Measurements from ENCODE around the gene MGST2.
"Not testable (repeated sequence)": the region's sequence is repeated elsewhere in the genome, so short reads cannot be mapped to it uniquely, and the experiment has no call there.

MGST2 gene

DNA sequence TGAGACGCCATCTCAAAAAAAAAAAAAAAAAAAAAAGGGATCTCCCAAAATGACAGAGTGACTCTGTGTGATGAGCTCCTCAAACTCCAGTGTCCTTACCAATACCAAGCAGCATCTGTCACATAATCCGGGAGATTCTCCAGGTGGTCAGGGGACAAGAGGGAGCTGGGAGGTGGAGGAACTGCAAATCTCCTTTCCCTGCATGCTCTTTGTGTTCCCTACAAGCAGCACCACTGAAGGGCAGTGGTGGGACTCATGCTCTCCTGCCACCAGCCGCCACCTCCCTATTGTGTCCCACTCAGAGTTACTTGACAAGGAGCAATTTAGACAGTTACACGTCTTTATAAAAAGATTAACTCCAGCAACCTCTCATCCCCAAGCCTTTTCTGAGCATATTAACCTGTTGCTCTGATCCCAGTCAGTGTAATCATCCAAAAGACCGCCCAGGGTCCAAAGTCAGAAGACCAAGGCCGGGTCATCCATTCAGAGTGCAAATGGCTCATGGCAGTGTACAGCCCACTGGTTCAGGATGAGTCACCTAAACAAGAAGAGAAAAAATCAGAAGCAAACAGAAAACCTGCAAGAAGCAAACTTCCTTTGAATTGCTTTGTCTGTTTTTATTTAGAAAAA, 23.6 kb downstream of the MGST2 start:
- TF ChIP-seq, protein P1, sequence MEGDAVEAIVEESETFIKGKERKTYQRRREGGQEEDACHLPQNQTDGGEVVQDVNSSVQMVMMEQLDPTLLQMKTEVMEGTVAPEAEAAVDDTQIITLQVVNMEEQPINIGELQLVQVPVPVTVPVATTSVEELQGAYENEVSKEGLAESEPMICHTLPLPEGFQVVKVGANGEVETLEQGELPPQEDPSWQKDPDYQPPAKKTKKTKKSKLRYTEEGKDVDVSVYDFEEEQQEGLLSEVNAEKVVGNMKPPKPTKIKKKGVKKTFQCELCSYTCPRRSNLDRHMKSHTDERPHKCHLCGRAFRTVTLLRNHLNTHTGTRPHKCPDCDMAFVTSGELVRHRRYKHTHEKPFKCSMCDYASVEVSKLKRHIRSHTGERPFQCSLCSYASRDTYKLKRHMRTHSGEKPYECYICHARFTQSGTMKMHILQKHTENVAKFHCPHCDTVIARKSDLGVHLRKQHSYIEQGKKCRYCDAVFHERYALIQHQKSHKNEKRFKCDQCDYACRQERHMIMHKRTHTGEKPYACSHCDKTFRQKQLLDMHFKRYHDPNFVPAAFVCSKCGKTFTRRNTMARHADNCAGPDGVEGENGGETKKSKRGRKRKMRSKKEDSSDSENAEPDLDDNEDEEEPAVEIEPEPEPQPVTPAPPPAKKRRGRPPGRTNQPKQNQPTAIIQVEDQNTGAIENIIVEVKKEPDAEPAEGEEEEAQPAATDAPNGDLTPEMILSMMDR (IDR thresholded peaks at IDR 0.05; ENCODE audit: borderline replicate concordance, insufficient read depth, low read depth, low read length) = no peak
- no peak overlapping the region for H3K4me3 ChIP-seq (ENCODE audit: low read depth, low read length)

DNA sequence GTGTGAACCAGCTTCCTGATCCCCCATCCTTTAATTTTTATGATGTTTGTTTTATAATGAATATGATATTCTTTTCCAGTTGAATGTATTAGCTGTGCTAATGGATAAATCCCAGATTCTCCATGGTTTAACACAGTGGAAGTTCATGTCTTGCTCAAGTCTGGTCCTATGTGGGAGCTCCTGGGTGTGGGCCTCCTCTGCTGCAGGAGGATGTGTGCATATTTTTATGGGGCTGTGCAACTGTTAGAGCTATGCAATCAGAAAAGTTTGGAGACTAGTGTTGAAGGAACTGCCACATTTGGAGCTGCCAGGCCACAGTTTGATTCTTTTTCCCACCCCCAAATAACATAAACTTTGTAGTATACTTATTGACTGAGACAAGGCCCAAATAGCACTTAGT, 24.8 kb downstream of the MGST2 start:
- TF ChIP-seq, protein P1 (IDR thresholded peaks at IDR 0.05; ENCODE audit: borderline replicate concordance, insufficient read depth, low read depth, low read length) = no peak
- H3K4me3 ChIP-seq (ENCODE audit: low read depth, low read length) = no peak overlapping the region

DNA sequence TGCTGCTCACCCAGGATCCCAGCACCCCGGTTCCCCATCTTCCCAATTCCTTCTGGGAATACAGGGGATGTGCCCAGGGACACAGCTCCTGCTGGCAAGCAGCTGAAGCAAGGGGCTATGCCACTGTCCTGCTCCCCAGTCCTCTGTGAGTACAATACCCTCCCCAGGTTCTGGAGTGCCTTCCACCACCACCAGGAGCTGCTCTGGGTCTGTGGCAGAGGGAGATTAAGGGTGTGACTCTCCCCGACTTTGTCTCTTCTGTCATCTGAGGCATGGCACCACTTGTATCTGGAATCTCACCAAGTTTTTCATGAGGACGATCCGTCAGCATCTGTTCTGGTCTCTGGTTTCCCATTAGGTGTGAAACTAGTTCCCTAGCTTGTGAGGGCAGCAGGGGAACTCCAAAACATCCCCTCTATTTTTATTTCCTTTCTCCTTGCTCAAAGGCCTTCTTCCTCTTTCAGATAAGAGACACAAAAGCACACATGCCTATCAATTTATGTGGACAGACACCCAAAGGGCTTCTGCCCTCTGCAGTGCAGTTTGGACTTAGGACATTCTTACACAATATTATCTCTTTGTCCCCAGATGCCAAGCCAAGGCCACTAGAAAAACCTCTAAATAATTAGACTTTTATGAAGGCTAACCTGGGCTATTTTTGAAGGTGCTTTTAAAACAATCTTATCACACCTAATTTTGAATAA, 26.8 kb downstream of the MGST2 start:
- no peak overlapping the region for H3K4me3 ChIP-seq (ENCODE audit: low read depth, low read length)
- TF ChIP-seq, protein P1 (IDR thresholded peaks at IDR 0.05; ENCODE audit: borderline replicate concordance, insufficient read depth, low read depth, low read length) = peak; percentile 38; the same call in 1 of the 2 replicates

DNA sequence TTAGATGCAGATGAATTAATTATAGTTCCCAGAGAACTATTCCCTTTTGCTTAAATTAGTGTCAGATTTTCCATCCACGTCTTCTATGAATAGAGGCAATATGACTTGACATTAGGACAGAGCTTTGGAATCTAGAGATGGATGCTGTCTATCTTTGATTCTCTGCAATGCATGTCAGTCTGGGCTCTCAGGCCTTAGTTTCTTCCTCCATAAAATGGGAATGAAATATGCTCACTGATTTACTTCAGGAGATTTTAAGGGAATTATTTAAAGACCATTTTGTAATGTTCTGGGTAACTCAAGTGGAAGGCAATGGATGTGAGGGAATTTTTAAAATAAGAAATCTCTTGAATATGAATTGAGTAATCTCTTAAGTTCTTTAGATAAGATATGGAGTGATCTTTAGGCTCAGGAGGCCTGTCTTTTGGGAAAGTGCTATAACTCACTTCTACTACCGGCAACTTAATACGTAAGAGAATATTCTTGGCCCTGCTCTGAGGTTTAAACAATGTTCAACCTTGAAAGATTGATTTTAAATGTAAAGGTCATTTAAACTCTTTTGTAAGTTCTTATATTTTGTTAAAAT, 29.0 kb downstream of the MGST2 start:
- H3K4me3 ChIP-seq (ENCODE audit: low read depth, low read length) = no peak overlapping the region
- TF ChIP-seq, protein P1 (IDR thresholded peaks at IDR 0.05; ENCODE audit: borderline replicate concordance, insufficient read depth, low read depth, low read length) = no peak

DNA sequence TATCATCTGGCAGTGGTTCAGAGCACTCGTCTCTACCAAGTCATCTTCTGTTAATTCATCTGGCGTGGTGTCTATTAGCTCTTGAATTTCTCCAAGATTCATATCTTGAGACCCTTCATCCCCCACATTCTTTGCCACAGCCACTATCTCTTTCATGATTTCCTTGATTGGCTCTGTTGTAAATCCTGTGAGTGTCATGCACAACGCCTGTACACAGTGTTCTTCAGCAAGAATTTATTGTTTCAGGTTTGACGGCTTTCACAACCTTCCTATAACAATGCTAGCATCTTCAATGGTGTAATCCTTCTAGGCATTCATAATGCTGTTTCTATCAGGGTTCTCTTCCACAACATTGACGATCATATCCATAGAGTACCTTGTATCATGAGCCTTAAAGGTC, 30.9 kb downstream of the MGST2 start:
- TF ChIP-seq, protein P1 (IDR thresholded peaks at IDR 0.05; ENCODE audit: borderline replicate concordance, insufficient read depth, low read depth, low read length) = no peak

DNA sequence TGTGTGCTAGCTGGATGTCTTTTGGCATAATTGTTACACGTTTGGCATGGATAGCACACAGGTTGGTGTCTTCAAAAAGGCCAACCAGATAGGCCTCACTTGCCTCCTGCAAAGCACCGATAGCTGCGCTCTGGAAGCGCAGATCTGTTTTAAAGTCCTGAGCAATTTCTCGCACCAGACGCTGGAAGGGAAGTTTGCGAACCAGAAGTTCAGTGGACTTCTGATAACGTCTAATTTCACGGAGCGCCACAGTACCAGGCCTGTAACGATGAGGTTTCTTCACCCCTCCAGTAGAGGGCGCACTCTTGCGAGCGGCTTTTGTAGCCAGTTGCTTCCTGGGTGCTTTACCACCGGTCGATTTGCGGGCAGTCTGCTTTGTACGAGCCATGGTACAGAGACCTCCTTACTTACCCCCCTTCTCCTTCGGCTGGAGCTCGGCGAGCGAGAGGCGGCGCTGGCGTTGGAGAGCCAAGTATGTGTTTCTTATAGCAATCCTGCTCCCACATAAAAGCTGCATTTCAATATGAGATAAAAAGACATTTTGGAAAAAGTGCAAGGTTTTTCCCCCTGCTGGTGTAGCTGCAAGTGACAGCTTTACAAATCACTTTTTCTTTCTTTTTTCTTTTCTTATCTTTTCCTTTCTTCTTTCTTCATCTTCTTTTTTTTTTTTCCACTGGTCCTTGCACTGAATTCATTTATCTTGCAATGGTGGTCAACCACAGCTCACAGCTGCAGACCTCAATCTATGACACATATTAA, 32.7 kb downstream of the MGST2 start:
- H3K4me3 ChIP-seq (ENCODE audit: low read depth, low read length) = not testable (repeated sequence)

More for the DNA sequence above, 30.9 kb downstream of the MGST2 start:
- H3K4me3 ChIP-seq (ENCODE audit: low read depth, low read length) = no peak overlapping the region

DNA sequence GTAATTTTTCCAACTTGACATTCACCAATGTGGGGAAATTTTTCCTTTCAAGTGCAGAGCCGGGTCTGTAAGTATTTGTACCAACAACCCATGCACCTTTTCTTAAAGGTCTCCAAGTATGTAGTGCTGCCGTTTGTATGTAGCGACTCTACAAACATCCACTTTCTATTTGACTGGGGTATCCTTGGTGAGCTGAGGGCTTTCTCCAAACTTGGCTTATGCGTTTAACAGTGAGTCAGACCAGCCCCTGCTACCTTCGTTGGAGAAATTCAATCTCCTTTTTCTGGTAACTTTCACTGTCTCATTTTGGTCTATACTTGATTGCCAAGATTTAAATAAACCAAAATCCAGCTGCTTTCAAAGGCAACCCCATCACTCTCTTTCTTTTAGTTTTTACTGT, 34.9 kb downstream of the MGST2 start:
- TF ChIP-seq, protein P1 (IDR thresholded peaks at IDR 0.05; ENCODE audit: borderline replicate concordance, insufficient read depth, low read depth, low read length) = no peak
- H3K4me3 ChIP-seq (ENCODE audit: low read depth, low read length) = no peak overlapping the region

Data from GM12875 (cell line).